RKO (cell line): ENCODE results near the gene PTPDC1.
A peak's percentile ranks its signal among the peaks of the same experiment; 100 is the strongest.

ENCODE experiments used
- DNase-seq: peaks from one replicate; pipeline ENCODE4 v3.0.0-alpha.2; 2016; ENCODE audit warnings: low spot score

PTPDC1 gene, protein sequence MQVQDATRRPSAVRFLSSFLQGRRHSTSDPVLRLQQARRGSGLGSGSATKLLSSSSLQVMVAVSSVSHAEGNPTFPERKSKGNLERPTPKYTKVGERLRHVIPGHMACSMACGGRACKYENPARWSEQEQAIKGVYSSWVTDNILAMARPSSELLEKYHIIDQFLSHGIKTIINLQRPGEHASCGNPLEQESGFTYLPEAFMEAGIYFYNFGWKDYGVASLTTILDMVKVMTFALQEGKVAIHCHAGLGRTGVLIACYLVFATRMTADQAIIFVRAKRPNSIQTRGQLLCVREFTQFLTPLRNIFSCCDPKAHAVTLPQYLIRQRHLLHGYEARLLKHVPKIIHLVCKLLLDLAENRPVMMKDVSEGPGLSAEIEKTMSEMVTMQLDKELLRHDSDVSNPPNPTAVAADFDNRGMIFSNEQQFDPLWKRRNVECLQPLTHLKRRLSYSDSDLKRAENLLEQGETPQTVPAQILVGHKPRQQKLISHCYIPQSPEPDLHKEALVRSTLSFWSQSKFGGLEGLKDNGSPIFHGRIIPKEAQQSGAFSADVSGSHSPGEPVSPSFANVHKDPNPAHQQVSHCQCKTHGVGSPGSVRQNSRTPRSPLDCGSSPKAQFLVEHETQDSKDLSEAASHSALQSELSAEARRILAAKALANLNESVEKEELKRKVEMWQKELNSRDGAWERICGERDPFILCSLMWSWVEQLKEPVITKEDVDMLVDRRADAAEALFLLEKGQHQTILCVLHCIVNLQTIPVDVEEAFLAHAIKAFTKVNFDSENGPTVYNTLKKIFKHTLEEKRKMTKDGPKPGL

DNA sequence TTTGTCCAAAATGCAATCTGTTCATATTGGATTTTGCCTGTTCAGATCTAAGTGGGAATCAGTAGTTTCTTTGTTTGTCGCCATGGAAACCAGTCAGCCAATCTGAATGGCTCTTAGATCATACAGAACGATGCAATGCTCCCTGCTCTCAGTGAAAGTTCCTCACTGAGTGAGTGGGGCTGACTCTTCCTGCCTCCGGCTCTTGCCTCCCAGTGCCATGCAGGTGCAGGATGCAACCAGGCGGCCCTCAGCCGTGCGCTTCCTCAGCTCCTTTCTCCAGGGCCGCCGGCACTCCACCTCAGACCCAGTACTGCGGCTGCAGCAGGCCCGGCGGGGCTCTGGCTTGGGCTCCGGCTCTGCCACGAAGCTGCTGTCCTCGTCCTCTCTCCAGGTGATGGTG is at the start of gene PTPDC1:
TSS of gene PTPDC1 (plus strand) at position 151 of the 400 bp plus-strand sequence. CDS start at position 218, 67 bp downstream.
- DNase-seq, result peak; percentile 87

DNA sequence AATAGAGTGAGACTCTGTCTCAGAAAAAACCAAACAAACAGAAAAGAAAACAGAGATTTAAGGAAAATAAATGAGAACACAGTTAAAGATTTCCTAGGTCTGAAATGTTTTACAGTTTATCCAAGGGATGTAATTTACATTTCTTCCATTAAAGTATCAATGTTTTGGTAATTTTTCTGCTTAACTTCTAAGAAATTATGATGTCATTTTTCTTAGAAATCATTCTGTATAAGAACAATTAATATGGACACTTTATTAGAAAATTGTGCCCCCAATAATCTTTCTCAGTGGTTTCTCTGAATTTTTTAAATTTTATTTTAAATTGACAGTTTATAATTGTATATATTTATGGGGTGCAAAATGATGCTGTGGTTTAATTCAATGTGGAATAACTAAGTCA is 49.8 kb upstream of the PTPDC1 start:
- no peak for DNase-seq

DNA sequence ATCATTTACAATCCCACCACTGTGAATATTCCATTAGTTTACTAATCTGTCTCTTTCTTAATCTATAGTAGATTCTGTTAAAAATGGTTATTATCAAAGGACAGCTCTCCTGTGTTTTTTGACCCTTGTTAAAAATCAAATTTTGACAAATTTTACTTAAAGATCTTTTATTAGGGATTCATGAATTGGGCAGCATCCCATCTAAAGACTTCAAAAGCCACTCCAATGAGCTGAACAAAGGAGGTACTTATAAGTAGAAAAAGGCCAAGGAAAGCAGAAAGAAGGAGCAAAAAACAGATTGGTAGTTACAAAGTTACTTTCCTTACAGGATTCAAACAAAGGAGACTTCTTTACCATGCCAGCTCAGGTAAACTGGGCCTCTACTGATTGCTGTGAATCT is 44.5 kb upstream of the PTPDC1 start:
- DNase-seq, result no peak

DNA sequence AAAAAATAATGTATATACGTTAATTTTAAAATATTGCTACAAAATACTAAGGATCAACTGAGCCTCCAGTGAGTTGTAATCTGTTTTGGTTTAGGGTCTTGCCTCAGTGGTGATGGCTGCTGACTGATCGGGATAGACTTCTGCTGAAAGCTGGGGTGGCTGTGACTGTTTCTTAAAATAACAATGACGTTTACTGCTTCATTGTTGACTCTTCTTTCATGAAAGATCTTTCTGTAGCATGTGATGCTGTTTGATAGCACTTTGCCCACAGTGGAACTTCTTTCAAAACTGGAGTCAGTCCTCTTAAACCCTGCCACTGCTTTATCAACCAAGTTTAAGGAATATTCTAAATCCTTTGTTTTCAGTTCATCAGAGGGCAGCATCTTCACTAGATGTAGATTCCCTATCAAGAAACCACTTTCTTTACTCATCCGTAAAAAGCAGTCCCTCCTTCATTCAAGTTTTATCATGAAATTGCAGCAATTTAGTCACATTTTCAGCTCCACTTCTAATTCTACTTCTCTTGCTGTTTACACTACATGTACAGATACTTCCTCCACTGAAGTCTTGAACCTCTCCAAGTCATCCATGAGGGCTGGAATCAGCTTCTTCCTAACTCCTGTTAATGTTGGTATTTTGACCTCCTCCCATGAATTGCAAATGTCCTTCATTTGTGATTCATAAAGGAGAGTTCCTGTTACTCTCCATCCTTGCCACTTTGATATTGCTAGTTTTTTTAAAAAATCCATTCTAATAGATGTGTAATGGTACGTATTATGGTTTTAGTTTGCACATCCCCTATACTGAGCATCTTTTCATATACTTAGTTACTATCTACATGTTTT is 41.5 kb upstream of the PTPDC1 start:
- no peak for DNase-seq

DNA sequence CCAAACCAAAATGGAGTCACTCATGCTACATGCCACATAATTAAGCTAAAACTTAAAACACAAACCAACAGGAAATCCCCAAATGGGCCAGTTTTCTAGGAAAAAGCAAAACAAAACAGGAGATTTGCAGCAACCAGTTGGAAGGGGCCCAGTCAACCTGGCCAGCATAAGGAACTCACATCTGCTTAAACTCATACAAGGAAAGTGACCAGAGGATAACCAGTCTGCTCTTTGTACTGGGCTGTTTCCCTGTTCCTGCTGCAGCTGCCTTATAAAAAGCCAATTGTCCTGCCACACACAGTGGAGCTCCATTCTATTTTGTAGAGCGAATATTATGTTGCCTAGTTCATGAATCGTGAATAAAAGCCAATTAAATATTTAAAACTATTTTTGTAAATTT is 29.5 kb upstream of the PTPDC1 start:
- DNase-seq, result no peak

DNA sequence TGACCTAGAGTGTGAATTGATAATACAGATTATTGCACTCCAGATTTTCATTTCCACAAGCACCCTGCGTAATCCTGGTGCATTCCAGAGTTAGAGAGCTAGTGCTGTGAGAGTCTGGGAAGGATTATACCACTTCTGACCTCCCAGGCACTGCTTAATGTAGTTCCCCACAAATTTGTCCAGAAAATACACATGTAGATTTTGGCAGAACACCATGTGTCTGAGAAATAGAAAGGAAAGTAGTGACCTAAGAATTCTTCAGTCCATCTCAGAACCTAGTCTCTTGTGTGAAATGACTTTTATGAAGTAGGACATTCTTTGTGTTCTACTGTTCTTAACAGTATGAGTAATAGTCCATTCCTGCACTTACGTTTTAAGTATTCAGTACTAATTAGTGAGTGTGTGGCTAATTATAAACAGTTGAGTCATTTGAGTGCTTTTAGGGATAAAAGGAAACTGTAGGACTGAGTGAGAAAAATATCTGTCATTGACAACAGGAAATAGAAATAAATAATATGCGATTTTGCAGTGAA is 27.8 kb upstream of the PTPDC1 start:
- peak; percentile 98 for DNase-seq

DNA sequence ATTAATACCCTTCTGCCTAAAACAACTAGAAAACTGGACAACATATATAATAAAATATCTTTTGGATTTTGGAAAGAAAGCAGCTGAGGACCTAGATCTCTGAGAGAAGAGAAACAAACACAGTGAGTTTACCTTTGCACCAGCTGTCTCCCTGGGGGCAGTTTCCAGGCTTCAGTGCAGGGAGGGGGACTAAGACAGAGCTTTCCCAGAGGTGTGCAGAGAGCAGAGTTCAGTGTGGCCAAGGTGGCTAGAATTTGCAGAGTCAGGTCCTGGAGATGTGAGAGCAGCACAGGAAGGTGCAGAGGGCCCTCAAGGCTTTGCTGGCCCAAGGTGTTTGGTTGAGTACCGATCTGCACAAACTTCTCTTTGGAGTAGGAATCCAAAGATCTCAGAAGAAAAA is 26.3 kb upstream of the PTPDC1 start:
- no peak for DNase-seq

DNA sequence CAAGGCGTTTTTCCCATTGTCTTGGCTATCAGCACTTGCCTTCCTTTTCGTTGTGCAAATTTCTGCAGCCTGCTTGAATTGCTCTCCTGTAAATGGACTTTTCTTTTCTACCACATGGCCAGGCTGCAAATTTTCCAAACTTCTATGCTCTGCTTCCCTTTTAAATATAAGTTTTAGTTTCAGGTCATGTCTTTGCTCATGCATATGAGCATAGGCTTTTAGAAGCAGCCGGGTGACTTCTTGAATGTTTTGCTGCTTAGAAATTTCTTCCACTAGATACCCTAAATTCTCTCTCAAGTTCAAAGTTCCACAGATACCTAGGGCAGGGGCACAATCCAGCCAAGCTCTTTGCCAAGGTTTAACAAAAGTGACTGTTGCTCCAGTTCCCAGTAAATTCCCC is 22.4 kb upstream of the PTPDC1 start:
- DNase-seq, result no peak

DNA sequence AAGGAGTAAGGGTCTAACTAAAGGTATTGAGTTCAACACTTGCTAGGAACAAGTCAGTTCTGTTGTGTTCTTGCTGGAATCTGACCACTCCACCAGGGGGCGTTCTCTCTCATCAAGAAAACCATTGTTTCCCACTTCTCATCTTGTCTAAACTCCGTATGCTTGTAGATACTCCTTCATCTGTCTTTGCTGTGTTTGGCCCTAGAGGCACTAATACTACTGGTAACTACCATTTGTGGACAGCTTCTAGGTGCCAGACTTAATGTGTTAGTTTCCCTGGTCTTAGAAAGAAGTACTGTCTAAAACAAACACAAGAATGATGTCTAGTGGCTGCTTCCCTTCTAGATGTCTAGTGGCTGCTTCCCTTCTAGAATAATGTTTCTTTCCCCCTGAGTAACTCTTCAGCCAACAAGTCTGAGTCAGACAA is 18.7 kb upstream of the PTPDC1 start:
- peak; percentile 89 for DNase-seq

DNA sequence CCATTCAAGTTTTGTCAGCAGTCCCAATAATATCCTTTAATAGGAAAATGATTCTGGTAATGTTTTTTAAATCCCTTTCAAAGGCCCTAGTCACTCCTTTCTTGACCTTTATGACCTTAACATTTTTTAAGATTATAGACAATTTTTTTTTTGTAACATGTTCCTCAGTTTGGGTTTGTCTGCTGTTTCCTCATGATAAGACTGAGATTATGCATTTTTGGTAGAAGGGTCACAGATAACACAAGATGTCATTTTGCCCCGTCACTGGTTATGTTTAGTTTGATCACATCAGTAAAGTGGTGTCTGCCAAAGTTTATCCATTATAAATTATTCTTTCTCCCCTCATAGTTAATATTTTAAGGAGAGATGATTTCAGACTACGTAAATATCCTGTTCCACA is 16.0 kb upstream of the PTPDC1 start:
- no peak for DNase-seq

DNA sequence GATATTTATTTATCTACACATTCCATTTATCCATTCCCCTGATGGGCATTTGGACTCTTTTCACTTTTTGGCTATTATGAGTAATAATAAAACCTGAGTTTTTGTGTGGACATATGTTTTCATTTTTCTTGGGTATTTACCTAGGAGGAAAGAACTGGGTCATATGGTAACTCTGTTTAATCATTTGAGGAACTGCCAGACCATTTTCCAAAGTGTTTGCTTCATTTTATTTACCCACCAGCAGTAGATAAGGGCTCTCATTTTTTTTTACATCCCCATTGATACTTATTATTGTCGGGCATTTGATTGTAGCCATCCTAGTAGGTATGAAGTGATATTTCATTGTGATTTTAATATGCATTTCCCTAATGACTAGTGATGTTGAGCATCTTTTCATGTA is 7.7 kb upstream of the PTPDC1 start:
- DNase-seq, result no peak

DNA sequence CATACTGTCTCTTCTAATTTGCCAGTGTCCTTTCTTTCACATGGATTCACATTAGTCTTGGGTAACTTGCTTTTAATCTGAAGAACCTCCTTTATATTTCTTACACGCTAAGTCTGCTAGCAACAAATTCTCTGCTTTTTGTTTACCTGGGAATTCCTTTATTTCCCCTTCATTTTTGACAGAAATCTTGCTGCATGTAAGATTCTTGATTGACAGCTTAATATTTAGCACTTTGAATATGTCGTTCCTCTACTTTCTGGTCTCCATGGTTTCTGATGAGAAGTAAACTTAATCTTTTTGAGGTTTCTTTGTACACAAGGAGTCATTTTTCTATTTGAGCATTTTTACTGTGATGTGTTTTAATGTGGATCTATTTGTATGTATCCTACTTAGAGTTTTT is 6.2 kb upstream of the PTPDC1 start:
- DNase-seq, result no peak

DNA sequence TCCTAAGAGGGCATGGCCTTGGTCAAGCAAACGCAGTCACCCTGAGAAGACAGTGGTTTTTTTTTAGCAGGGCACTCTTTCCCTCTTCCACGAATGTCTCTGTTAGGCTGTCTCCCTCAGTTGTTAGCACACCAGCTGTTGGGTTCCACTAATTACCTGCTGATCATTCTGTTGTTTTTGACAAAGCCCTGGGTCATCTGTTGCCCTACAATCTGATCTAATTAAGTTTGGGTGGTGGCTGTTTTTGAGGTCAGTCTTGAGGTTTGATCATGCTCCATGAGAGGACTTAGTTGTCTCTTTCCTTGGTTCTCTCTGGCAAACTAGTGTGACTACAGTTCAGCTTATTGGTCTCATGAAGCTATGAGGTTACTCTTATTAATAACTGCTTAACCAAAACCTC is 5.0 kb upstream of the PTPDC1 start:
- DNase-seq, result no peak

DNA sequence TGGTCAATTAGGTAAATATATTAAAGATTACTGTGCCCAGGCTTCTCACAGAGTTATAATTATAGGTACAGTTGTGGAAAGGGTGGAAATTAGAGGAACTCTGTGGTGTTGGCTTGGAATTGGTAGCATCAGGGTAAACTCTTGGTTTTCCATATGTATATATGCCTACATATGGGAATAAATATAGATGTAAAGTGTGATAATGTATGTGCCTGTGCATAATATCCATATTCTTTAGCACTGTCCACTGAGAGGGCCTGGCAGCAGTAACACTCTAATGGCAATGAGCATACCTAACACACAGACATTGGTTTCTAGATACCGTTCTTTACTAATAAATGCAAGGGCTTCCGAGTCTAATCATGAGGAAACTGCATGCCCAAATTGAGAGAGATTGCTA is 4.0 kb upstream of the PTPDC1 start:
- DNase-seq, result no peak

DNA sequence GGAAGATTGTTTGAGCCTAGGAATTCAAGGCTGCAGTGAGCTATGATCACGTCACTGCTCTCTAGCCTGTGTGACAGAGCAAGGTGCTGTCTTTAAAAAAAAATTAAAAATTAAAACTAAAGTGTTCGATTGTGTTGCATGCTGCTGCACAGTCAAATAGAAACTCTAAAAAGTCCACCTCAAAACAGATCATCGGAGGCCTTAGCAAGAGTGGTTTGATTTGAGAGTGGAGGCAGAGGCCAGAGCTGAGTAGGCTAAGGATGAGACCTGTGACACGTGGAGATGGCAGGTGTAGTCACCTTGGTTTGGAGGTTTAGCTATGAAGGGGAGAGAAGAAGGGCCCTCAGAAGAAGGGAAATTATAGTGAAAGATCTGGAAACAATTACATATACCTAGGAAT is 2.8 kb upstream of the PTPDC1 start:
- DNase-seq, result no peak

DNA sequence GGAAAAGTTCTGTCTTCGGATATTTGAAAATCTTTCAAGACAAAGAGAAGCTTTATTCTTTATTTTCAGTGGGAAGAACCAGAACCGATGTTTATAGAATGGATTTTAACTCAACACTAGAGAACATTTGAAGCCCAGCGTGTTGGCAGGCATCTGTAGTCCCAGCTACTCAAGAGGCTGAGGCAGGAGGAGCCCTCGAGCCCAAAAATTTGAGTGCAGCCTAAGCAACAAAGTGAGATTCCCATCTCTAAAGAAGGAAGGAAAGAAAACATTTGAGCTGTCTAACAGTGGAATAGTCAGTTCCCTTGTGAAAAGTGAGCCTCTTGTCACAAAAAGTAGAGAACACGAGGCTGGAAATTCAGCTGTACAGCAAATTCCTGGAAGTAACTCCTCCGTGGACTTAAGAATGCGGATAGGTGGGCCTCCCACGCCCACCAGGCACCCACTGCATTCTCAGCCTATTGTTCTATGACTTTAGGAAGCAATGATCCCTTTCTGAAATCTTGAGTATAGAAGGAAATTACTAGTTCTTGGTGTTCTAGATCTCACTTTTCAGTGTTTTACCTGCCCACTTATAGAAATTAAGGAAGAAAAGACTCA is 2.3 kb upstream of the PTPDC1 start:
- DNase-seq, result no peak

DNA sequence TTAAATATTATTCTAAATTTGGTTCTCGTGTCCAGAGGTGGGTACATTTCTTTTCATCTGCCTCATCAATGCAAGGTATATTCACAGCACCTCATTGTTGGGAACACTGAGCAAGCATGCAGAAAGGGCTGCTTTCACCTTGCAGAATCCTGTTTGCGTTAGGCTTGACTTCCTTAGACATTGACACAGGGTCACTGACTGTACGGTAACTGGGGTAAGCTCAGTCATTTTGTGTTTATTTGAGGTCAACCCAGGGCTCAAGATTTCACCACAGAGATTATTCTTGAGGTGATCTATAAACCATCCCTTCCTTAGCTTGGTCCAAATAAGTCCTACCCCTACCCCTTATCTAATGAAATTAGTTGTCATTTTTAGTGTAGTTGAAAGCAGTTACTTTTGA is 1.7 kb upstream of the PTPDC1 start:
- no peak for DNase-seq

DNA sequence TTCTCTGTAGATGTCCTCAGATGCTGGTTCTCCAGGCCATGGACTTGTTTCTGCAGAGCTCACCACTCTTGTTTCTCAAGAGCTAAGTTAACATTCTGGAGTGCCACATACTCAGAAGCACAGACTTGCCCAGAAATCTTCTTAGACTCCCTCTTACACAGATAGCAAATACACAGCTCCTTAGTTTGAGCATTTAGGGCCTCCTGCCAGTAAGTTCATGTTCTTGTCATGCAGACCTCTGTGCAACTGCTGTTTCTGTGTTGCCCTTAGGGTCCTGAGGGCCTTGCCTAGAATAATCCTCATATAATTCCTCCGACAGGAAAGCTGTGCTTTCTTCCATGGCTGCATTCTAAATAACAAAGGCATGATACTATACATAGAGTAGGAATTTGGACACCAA is 1.3 kb upstream of the PTPDC1 start:
- no peak for DNase-seq

DNA sequence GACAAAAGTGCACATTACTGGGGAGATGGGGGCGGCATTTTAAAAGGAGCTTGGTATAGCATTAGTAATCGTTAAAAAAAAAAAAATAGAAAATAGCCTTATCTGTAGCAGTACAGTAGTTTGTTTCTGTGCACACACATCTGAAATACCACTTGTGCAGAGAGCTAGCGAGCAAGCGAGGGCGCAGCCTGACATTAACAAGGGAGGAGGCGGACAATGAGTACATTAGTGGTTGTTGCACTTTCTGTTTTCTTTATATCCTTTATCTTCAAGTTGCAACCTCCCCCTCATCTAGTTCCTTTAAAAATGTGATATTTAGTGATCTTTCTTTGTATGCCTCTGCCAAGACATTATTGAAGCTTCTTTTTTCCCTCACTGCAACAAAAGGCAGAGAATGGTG is 880 bp upstream of the PTPDC1 start:
- DNase-seq, result no peak

DNA sequence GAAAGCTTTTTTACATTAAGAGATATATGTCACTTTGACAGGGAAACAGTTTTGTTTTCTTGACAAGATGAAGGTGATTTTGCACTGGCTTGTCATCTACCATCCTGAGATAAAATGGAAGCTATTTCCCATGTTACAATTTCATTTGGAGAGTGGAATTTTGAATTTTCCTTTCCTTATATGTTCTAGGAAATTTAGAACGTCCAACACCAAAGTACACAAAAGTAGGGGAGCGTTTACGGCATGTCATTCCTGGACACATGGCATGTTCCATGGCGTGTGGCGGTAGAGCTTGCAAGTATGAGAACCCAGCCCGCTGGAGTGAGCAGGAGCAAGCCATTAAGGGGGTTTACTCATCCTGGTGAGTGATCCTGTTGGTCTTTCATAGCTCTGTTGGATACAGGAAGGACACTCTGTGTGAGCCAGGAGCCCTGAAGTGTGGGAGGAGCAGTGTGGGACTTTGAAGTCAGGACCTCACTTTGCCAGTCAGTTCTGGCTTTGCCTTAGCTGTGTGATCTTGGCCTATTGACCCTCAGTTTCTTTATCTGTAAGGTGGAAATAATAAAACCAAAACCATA is 887 bp downstream of the PTPDC1 start:
- DNase-seq, result peak; percentile 69
